ENCODE data around the gene NOL7.

GRCh38 chr6:13568970-13569369 is 46.2 kb upstream of the NOL7 start:
- TF ChIP-seq REST (IDR thresholded peaks at IDR 0.05; ENCODE audit: insufficient read depth in 1 of 2, low read depth in 2 of 2, low read length in 2 of 2) (no peak), TAF1 (IDR thresholded peaks at IDR 0.05; ENCODE audit: borderline replicate concordance, insufficient read depth, low read length) (no peak), POLR2AphosphoS5 (IDR thresholded peaks at IDR 0.05; ENCODE audit: low read depth, low read length) (no peak), SIN3A (IDR thresholded peaks at IDR 0.05; ENCODE audit: borderline replicate concordance, insufficient read depth, low read length) (no peak), FOXP2 (optimal IDR thresholded peaks at IDR 0.05; ENCODE audit: borderline replicate concordance, extremely low read depth, extremely low read length, insufficient read depth) (no peak)

Measured in PFSK-1 (cell line).